Tibial artery (tissue), 4 donors: Measurements from ENCODE around the gene SLC6A4.

Experiments used
- DNase-seq, 2 donors: peaks; one replicate each; pipeline ENCODE4 v3.0.0-alpha.2; 2019
- H3K27ac ChIP-seq, 2 donors: fragments of 200-600 bp; sonication (generic) in 1 of 2; 1 replicate in 1 of 2; 2 replicates in 1 of 2; pipeline ENCODE4 v1.5.1; 2018 to 2019; ENCODE audit warnings: mild to moderate bottlenecking in 1 of 2
- H3K27me3 ChIP-seq, 2 donors: fragments of 200-600 bp; sonication (generic) in 1 of 2; one replicate each; pipeline versions ENCODE4 v1.5.1 to v1.6.0; 2016 to 2019
- H3K36me3 ChIP-seq, 3 donors: fragments of 200-600 bp; sonication (generic) in 2 of 3; one replicate each; pipeline ENCODE4 v1.5.1; 2016 to 2019; ENCODE audit warnings: mild to moderate bottlenecking in 2 of 3
- H3K4me1 ChIP-seq, 4 donors: fragments of 200-600 bp; sonication (generic) in 2 of 4; 1 replicate in 3 of 4; 2 replicates in 1 of 4; pipeline ENCODE4 v1.5.1; 2016 to 2019
- H3K4me3 ChIP-seq, 2 donors: fragments of 200-600 bp; sonication (generic) in 1 of 2; 1 replicate in 1 of 2; 2 replicates in 1 of 2; pipeline ENCODE4 v1.5.1; 2018 to 2019; ENCODE audit warnings: mild to moderate bottlenecking in 2 of 2
- H3K9me3 ChIP-seq, 3 donors: fragments of 200-600 bp; sonication (generic) in 1 of 3; one replicate each; pipeline ENCODE4 v1.5.1; 2016 to 2019
- CTCF ChIP-seq, 2 experiments: fragments of 200-600 bp in 1 of 2; fragments of 450-650 bp in 1 of 2; IDR thresholded peaks; one replicate each; pipeline ENCODE4 v1.5.1; 2017 to 2019; ENCODE audit warnings: antibody characterized with exemption in 2 of 2, mild to moderate bottlenecking in 1 of 2, moderate library complexity in 1 of 2
- intact Hi-C: fragments of 100-400 bp; cut with DNase I; formaldehyde crosslinking; loops from one replicate; pipeline ENCODE4 v1.15.0; 2023; ENCODE audit warnings: low total_unique reads

Gene SLC6A4

GRCh38 chr17:30161601-30162000 lies 73.9 kb downstream of the SLC6A4 start:
- no peak for DNase-seq
- no peak for TF ChIP-seq CTCF (IDR thresholded peaks at IDR 0.05)
- Histone ChIP-seq H3K36me3 (peaks cover 10 to 32% (median 22%) of the 10 kb centered on the region in 3 donors), H3K27ac (no peak overlapping the region), H3K4me3 (no peak overlapping the region), H3K4me1 (peaks cover 0 to 3% (median 0%) of the 10 kb centered on the region in 4 donors), H3K27me3 (no peaks in the 10 kb centered on the region), H3K9me3 (peaks cover 0 to 9% (median 7%) of the 10 kb centered on the region in 3 donors)
- intact Hi-C loops, result no loop called here

GRCh38 chr17:30160419-30161172 lies 74.9 kb downstream of the SLC6A4 start:
- DNase-seq, result no peak
- no peak overlapping the region for H3K27ac ChIP-seq
- intact Hi-C loops, result no loop called here
- peaks cover 0 to 3% (median 0%) of the 10 kb centered on the region in 4 donors for H3K4me1 ChIP-seq
- peaks cover 0 to 9% (median 7%) of the 10 kb centered on the region in 3 donors for H3K9me3 ChIP-seq
- no peak overlapping the region for H3K4me3 ChIP-seq
- H3K36me3 ChIP-seq, result peaks cover 13 to 32% (median 22%) of the 10 kb centered on the region in 3 donors
- H3K27me3 ChIP-seq, result no peaks in the 10 kb centered on the region
- TF ChIP-seq CTCF (IDR thresholded peaks at IDR 0.05), result no peak

DNA sequence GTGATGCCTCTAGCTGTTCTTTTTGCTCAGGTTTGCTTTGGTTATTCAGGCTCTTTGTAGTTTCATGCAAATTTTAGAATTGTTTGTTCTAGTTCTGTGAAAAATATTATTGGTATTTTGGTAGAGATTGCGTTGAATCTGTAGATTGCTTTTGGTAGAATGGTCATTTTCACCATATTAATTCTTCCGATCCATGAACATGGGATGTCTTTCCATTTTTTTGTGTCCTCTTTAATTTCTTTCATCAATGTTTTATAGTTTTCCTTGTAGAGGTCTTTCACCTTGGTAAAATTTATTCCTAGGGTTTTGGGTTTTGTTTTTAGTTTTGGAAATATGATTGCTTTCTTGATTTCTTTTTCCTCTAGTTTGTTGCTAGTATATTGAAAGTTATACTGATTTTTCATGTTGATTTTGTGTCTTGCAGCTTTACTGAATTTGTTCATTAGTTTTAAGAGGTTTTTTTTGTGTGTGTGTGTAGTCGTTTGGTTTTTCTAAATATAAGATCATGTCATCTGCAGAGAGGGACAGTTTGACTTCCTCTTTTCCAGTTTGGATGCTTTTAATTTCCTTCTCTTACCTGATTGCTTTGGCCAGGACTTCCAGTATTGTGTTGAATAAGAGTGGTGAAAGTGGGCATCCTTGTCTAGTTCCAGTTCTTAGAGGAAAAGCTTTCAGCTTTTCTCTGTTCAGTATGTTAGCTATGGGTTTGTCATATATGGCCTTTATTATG lies 76.4 kb downstream of the SLC6A4 start:
- no peak overlapping the region for H3K27ac ChIP-seq
- TF ChIP-seq CTCF (IDR thresholded peaks at IDR 0.05), result no peak
- intact Hi-C loops, result no loop called here
- no peak overlapping the region for H3K4me3 ChIP-seq
- H3K27me3 ChIP-seq, result no peaks in the 10 kb centered on the region
- DNase-seq, result no peak
- H3K9me3 ChIP-seq, result peaks cover 0 to 9% (median 7%) of the 10 kb centered on the region in 3 donors
- H3K36me3 ChIP-seq, result peaks cover 13 to 25% (median 16%) of the 10 kb centered on the region in 3 donors
- peaks cover 0 to 3% (median 0%) of the 10 kb centered on the region in 4 donors for H3K4me1 ChIP-seq

GRCh38 chr17:30155389-30155788 lies 80.1 kb downstream of the SLC6A4 start:
- Histone ChIP-seq H3K4me3 (no peak overlapping the region), H3K36me3 (peaks cover 7 to 16% (median 9%) of the 10 kb centered on the region in 3 donors), H3K4me1 (no peaks in the 10 kb centered on the region), H3K27me3 (no peaks in the 10 kb centered on the region), H3K27ac (no peak overlapping the region), H3K9me3 (peaks cover 0 to 9% (median 7%) of the 10 kb centered on the region in 3 donors)
- intact Hi-C loops, result no loop called here
- no peak for TF ChIP-seq CTCF (IDR thresholded peaks at IDR 0.05)
- DNase-seq, result no peak

- DNase-seq, result no peak
- no peaks in the 10 kb centered on the region for H3K4me1 ChIP-seq
- no peak for TF ChIP-seq CTCF (IDR thresholded peaks at IDR 0.05)
- no peaks in the 10 kb centered on the region for H3K9me3 ChIP-seq
- intact Hi-C loops, result no loop called here
- no peaks in the 10 kb centered on the region for H3K27me3 ChIP-seq
- no peak overlapping the region for H3K27ac ChIP-seq
- H3K36me3 ChIP-seq, result peaks cover 0 to 7% (median 2%) of the 10 kb centered on the region in 3 donors
- H3K4me3 ChIP-seq, result no peak overlapping the region
Observed at GRCh38 chr17:30153463-30153862, 82.0 kb downstream of the SLC6A4 start.
